HG02885 (cell line): ENCODE measurements around the gene SLC17A9.

Source experiments
- ATAC-seq: cut with Tn5 transposase; IDR thresholded peaks from one replicate; pipeline ENCODE4 v1.9.1; 2021; ENCODE audit warnings: mild to moderate bottlenecking; ENCODE audit not compliant: unreplicated experiment, poor library complexity

SLC17A9 gene

GRCh38 chr20:62997417-62998035 lies 45.0 kb downstream of the SLC17A9 start:
- ATAC-seq: no peak

- ATAC-seq: no peak
Measured at GRCh38 chr20:62998449-62998848, 45.9 kb downstream of the SLC17A9 start.

GRCh38 chr20:62999580-62999979 lies 47.1 kb downstream of the SLC17A9 start:
- ATAC-seq: no peak

- no peak for ATAC-seq
Measured at GRCh38 chr20:63000036-63000435, 47.5 kb downstream of the SLC17A9 start.

- ATAC-seq: no peak
Measured at GRCh38 chr20:63000958-63001357, 48.4 kb downstream of the SLC17A9 start.

DNA sequence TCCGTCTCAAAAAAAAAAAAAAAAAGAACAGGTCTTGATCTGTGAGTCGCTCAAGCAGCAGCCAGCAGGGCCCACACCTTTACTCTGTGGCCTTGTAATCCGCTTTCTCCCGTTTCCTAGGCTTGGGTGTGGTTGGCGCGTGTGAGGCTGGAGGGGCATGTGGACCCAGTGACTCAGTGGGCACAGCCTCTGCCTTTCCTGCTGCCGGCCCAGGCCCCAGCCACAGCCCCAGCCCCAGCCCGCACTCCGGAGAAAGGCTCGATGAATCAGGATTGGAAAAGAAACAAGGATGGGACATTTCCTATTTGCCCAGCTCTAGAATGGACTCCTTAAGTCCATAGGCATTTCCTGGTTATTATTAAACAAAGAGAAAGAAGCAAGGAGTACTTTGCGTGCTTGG lies 50.0 kb downstream of the SLC17A9 start:
- no peak for ATAC-seq

DNA sequence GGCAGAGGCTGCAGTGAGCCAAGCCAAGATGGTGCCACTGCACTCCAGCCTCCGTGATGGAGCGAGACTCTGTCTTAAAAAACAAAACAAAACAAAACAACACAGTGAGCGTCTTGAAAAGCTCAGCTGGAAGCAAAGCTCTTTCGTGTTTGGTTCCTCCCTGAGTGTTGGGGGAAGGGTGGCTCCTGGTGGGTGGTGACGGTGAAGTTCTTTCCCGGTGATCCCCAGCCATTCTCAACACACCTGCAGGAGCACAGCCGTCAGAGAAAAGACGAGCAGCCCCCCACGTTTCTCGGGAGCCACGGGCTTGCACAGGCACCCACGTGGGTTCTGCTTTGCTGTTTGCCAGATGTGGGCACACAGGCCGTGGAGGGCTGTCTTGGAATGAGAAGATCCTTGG lies 51.0 kb downstream of the SLC17A9 start:
- no peak for ATAC-seq

GRCh38 chr20:63004607-63005364 lies 52.3 kb downstream of the SLC17A9 start:
- ATAC-seq: no peak

GRCh38 chr20:63005365-63005861 lies 52.9 kb downstream of the SLC17A9 start:
- no peak for ATAC-seq

GRCh38 chr20:63005862-63006539 lies 53.5 kb downstream of the SLC17A9 start:
- ATAC-seq: no peak

GRCh38 chr20:63006540-63007359 lies 54.2 kb downstream of the SLC17A9 start, which contains the start of gene BHLHE23:
Gene BHLHE23, minus strand, starts transcription at chr20:63006964. Its CDS starts 190 bp downstream, at chr20:63006774.
- no peak for ATAC-seq

GRCh38 chr20:63007360-63007645 lies 54.8 kb downstream of the SLC17A9 start:
- no peak for ATAC-seq

- ATAC-seq: no peak
Measured at GRCh38 chr20:63007646-63008488, 55.4 kb downstream of the SLC17A9 start.

DNA sequence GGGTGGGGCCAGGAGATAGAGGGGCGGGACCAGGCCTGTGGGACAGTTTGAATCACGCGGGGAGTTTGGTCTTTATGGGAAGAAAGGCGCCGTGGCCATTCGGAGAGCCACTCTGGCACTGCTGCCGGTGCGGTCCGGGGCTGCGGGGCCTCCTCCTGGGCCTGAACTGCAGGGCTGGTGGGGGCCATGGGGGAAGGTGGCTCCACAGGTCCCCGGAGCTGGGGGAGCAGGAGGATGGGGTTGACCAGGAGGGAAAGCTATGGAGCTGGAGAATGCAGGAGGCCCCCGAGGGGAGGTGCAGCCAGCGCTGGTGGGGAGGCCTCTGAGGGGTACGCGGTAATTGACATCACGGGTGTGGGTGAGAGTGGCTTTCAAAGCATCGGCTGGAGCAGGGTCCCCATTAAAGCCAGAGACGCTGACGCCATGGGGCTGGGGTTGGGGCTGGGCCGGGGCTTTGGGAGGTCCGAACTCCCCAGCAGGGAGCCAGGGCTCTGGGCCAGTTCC lies 56.1 kb downstream of the SLC17A9 start:
- no peak for ATAC-seq

DNA sequence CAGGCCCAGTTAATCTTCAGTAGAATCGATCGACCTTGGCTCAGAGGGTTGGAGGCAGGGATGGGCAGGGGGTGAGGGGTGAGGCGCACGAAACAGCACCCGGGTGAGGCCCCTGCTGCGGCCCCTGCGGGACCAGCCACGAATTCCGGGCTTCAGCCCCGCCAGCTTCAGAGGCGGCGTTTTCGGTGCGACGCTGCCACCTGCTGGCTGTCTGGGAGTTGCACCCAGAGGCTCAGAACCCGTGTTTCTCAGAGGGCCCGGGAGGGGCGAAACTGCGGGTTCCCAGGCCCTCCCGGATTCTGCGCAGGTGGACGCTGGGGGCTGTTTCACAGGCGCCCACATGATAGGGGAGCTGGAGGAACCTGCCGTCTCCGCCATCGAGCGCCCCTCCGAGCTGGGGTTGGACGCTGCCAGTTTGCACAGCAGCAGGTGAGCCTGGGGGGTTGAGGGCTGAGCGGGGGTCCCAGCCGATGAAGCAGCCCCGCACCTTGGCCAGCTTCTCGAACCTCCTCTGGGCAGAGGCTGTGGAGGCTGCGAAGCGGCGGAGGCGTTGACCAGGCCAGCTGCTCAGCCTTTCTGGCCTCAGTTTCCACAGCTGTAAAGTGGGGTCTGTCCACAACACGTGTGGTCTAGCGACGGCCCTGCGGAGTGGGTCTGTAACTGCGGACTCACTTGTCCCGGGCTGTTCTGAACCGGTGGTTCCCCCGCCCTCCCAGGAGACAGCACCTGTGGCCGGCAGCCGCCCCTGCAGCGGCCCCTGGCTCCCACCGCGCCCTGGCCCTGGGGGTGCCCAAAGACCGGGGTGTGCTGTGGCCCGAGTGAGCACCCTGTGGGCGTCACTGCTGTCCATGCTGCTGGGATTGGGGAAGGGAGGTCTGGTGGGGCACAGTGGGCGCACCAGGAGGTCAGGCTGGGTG lies 56.8 kb downstream of the SLC17A9 start:
- peak; percentile 61 for ATAC-seq

DNA sequence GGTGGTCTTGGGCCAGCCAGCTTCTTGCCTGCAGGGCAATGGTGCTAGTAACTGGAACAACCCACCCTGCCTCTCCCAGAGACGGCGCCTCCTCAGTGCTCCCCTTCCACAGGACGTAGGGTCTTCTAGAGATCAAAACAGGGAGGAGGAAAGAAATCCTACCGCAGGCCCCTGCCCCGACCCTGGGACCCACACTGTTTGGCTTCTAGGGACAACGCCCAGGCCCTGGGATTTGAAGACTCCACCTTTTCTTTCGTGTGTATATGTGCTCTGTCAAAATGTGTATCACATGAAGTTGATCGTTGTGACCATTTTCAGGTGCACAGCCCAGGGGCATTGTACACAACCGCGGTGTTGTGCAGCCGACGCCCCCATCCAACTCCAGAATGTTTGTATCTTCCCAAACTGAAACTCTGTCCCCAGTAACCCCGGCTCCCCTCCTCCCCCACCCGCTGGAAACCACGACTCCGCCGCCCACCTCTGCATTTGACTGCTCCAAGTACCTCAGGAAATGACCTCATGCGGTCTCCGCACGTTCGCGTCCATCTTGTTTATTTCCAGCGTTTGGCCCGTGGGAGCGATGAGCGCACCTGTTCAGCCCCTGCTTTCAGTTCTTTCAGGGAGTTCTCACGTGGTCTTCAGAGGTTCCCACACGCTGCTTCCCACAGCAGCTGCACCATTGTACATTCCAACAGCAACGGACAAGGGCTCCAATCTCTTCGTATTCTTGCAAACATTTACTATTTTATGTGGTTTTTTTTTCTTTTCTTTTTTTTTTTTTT lies 57.7 kb downstream of the SLC17A9 start:
- ATAC-seq: peak; percentile 63

DNA sequence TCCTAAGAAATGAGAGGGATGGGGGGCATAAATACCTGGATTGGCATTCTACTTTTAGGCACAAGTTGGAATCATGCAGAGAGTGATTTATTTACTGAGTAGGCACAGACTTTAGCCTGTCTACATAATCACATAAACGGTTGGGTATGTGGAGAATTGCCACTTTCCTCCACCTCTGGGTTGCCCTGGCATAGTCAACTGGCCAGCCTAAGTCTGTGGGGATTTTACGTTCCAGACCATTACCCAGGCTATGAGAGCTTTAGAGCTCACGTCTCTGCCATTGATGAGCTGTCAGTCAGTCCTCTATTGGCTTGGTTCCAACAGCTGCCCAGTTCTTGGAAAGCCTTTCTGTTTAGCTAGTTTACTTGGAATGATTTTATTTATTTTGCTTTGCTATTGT lies 59.3 kb downstream of the SLC17A9 start:
- ATAC-seq: no peak

GRCh38 chr20:63013207-63013606 lies 60.7 kb downstream of the SLC17A9 start:
- ATAC-seq: no peak
